H1 (cell line): ENCODE data around the gene IZUMO4. TPM values are rescaled to one million over a fixed set of nuclear protein-coding genes. Genes with fewer than 3 reads are reported as not detected.

ENCODE experiments used
- CTCF ChIA-PET: fragments of 300-600 bp; sonication (Branson Sonifier 250); formaldehyde crosslinking; loops from one replicate; lab custom pipeline; 2021; ENCODE audit not compliant: partially characterized antibody; lab: Charles Lee
- POLR2A ChIA-PET: fragments of 300-600 bp; sonication (Branson Sonifier 250); formaldehyde crosslinking; loops from one replicate; lab custom pipeline; 2021; ENCODE audit warnings: inconsistent platforms; ENCODE audit not compliant: partially characterized antibody; lab: Charles Lee
- DNase-seq, 2 experiments: peaks; one replicate each; pipeline versions ENCODE4 v3.0.0 to v3.0.0-alpha.2; 2010 to 2022; ENCODE audit warnings: low spot score in 2 of 2, low read depth in 1 of 2, mixed read lengths in 1 of 2
- FAIRE-seq: peaks from 2 replicates; lab custom pipeline; 2011; peaks lifted over from hg19 to GRCh38; lab: Jason Lieb, UNC
- H2AFZ ChIP-seq: 2 replicates; pipeline ENCODE4 v1.8.1; 2012; ENCODE audit warnings: low read length, inconsistent platforms
- H2AK5ac ChIP-seq: 2 replicates; pipeline ENCODE4 v1.6.1; 2013; ENCODE audit warnings: low read depth, low read length
- H2BK120ac ChIP-seq: replicated peaks from 2 replicates; pipeline ENCODE3; 2013; ENCODE audit warnings: low read depth, low read length, inconsistent platforms
- H2BK12ac ChIP-seq: 2 replicates; pipeline ENCODE4 v1.6.1; 2013; ENCODE audit warnings: low read depth, low read length
- H2BK15ac ChIP-seq: 2 replicates; pipeline ENCODE4 v1.6.1; 2013; ENCODE audit warnings: low read length
- H2BK20ac ChIP-seq: 2 replicates; pipeline ENCODE4 v1.6.1; 2013; ENCODE audit warnings: low read length
- H2BK5ac ChIP-seq: 2 replicates; pipeline ENCODE4 v1.6.1; 2013; ENCODE audit warnings: low read depth, low read length
- H3K14ac ChIP-seq: 2 replicates; pipeline ENCODE4 v1.6.1; 2013; ENCODE audit warnings: inconsistent platforms; ENCODE audit not compliant: insufficient read length
- H3K18ac ChIP-seq: 2 replicates; pipeline ENCODE4 v1.6.1; 2013; ENCODE audit warnings: low read length; ENCODE audit errors: extremely low read depth
- H3K23ac ChIP-seq: 2 replicates; pipeline ENCODE4 v1.6.1; 2013; ENCODE audit warnings: inconsistent platforms; ENCODE audit not compliant: insufficient read length
- H3K23me2 ChIP-seq: 2 replicates; pipeline ENCODE4 v1.6.1; 2013; ENCODE audit warnings: low read depth, low read length
- H3K27ac ChIP-seq: 2 replicates; pipeline ENCODE4 v1.6.1; 2011; ENCODE audit warnings: low read depth, low read length, inconsistent platforms
- H3K27me3 ChIP-seq, 4 experiments: replicated peaks in 1 of 4; 1 replicate in 1 of 4; 2 replicates in 3 of 4; pipeline versions ENCODE4 v1.6.1 to v1.8.1; 2011 to 2013; ENCODE audit warnings: low read length in 3 of 4, mild to moderate bottlenecking in 3 of 4, inconsistent platforms in 2 of 4, mixed read lengths in 2 of 4, moderate library complexity in 1 of 4; ENCODE audit not compliant: control insufficient read depth in 3 of 4, insufficient read depth in 3 of 4; ENCODE audit errors: extremely low read depth in 1 of 4
- H3K36me3 ChIP-seq, 4 experiments: 2 replicates each; pipeline versions ENCODE4 v1.6.1 to v1.8.1; 2011 to 2013; ENCODE audit warnings: mild to moderate bottlenecking in 4 of 4, low read length in 3 of 4, moderate library complexity in 2 of 4, control low read depth in 1 of 4, inconsistent platforms in 1 of 4; ENCODE audit not compliant: insufficient read depth in 4 of 4, control insufficient read depth in 2 of 4
- H3K4ac ChIP-seq: replicated peaks from 2 replicates; pipeline ENCODE3; 2013; ENCODE audit warnings: low read length, low read depth, mixed read lengths, inconsistent platforms; ENCODE audit not compliant: insufficient read length
- H3K4me1 ChIP-seq, 4 experiments: replicated peaks in 1 of 4; 1 replicate in 1 of 4; 2 replicates in 3 of 4; pipeline versions ENCODE4 v1.6.1 to v1.8.1; 2011 to 2013; ENCODE audit warnings: low read length in 3 of 4, inconsistent platforms in 2 of 4, mixed read lengths in 1 of 4; ENCODE audit not compliant: insufficient read depth in 4 of 4, control insufficient read depth in 3 of 4
- H3K4me2 ChIP-seq, 2 experiments: 2 replicates each; pipeline versions ENCODE4 v1.6.1 to v1.8.1; 2011 to 2013; ENCODE audit warnings: low read depth in 2 of 2, low read length in 2 of 2, control low read depth in 1 of 2, inconsistent platforms in 1 of 2, mild to moderate bottlenecking in 1 of 2; ENCODE audit not compliant: insufficient read depth in 1 of 2
- H3K4me3 ChIP-seq, 4 experiments: fragments of 200-600, 300-600 bp in 1 of 4; sonication (generic), shearing (Covaris generic), sonication (Bioruptor Twin) in 1 of 4; 2 replicates each; pipeline versions ENCODE4 v1.5.1 to v1.8.1; 2011 to 2016; ENCODE audit warnings: low read length in 4 of 4, low read depth in 3 of 4, control low read depth in 2 of 4, inconsistent platforms in 2 of 4, mild to moderate bottlenecking in 2 of 4, mixed read lengths in 1 of 4, moderate library complexity in 1 of 4; ENCODE audit not compliant: insufficient read depth in 2 of 4; ENCODE audit errors: extremely low read depth in 1 of 4
- H3K56ac ChIP-seq: replicated peaks from 2 replicates; pipeline ENCODE3; 2013; ENCODE audit warnings: low read depth, mild to moderate bottlenecking, mixed read lengths, low read length, inconsistent platforms; ENCODE audit not compliant: insufficient read length
- H3K79me1 ChIP-seq: 2 replicates; pipeline ENCODE4 v1.6.1; 2013; ENCODE audit warnings: low read depth, low read length, control low read depth
- H3K79me2 ChIP-seq, 2 experiments: 2 replicates each; pipeline versions ENCODE4 v1.6.1 to v1.8.1; 2012 to 2013; ENCODE audit warnings: low read length in 2 of 2, mild to moderate bottlenecking in 2 of 2, inconsistent platforms in 1 of 2; ENCODE audit not compliant: insufficient read depth in 2 of 2, control insufficient read depth in 1 of 2
- H3K9ac ChIP-seq, 4 experiments: replicated peaks in 1 of 4; 1 replicate in 1 of 4; 2 replicates in 3 of 4; pipeline versions ENCODE4 v1.6.1 to v1.8.1; 2011 to 2013; ENCODE audit warnings: low read depth in 3 of 4, low read length in 3 of 4, control low read depth in 2 of 4, mild to moderate bottlenecking in 2 of 4, moderate library complexity in 2 of 4, inconsistent platforms in 1 of 4; ENCODE audit errors: extremely low read depth in 1 of 4
- H3K9me3 ChIP-seq, 2 experiments: 2 replicates each; pipeline versions ENCODE4 v1.6.1 to v1.8.1; 2012 to 2013; ENCODE audit warnings: mild to moderate bottlenecking in 2 of 2, moderate library complexity in 2 of 2, control low read depth in 1 of 2, inconsistent platforms in 1 of 2, low read depth in 1 of 2, low read length in 1 of 2, mixed read lengths in 1 of 2; ENCODE audit not compliant: insufficient read depth in 2 of 2
- H4K20me1 ChIP-seq, 2 experiments: replicated peaks in 1 of 2; 2 replicates each; pipeline versions ENCODE3 to v1.8.1; 2011 to 2013; ENCODE audit warnings: inconsistent platforms in 2 of 2, low read length in 2 of 2, mild to moderate bottlenecking in 1 of 2; ENCODE audit not compliant: insufficient read depth in 2 of 2, control insufficient read depth in 1 of 2
- H4K5ac ChIP-seq: 2 replicates; pipeline ENCODE4 v1.6.1; 2013; ENCODE audit warnings: low read length, low read depth, mixed read lengths, inconsistent platforms; ENCODE audit not compliant: insufficient read length
- H4K8ac ChIP-seq: 2 replicates; pipeline ENCODE4 v1.8.0; 2013; ENCODE audit warnings: mild to moderate bottlenecking, moderate library complexity, low read length, inconsistent platforms; ENCODE audit not compliant: insufficient read depth; ENCODE audit errors: extremely low read depth
- H4K91ac ChIP-seq: replicated peaks from 2 replicates; pipeline ENCODE3; 2013; ENCODE audit warnings: low read length, mixed read lengths, inconsistent platforms; ENCODE audit not compliant: insufficient read length
- RXRA ChIP-seq: IDR thresholded peaks from 2 replicates; pipeline ENCODE4 v1.6.1; 2011; ENCODE audit warnings: low read depth, mild to moderate bottlenecking, low read length, moderate library complexity; ENCODE audit not compliant: insufficient read depth
- SAP30 ChIP-seq: fragments of 300-600 bp; sonication (generic); IDR thresholded peaks from 2 replicates; pipeline ENCODE4 v1.7.1; 2012; ENCODE audit warnings: low read length, moderate library complexity, mild to moderate bottlenecking, inconsistent platforms; ENCODE audit not compliant: insufficient read depth, insufficient replicate concordance
- SIRT6 ChIP-seq: IDR thresholded peaks from one replicate; pipeline ENCODE4 v1.7.1; 2012; ENCODE audit warnings: low read length, inconsistent platforms
- TCF12 ChIP-seq: IDR thresholded peaks from 2 replicates; pipeline ENCODE4 v1.6.1; 2011; ENCODE audit warnings: low read depth, mild to moderate bottlenecking, low read length
- YY1 ChIP-seq: IDR thresholded peaks from 2 replicates; pipeline ENCODE4 v1.6.1; 2011; ENCODE audit warnings: low read depth, mild to moderate bottlenecking, low read length
- WGBS, 2 experiments: shearing (Covaris generic) in 1 of 2; methylation state at CpG; one replicate each; pipeline versions ENCODE4 v1.1.6 to v1.1.7; 2013 to 2015; ENCODE audit warnings: low lambda C conversion rate in 2 of 2, mixed read lengths in 2 of 2, inconsistent platforms in 1 of 2, low coverage in 1 of 2, missing lambda C conversion rate in 1 of 2; ENCODE audit not compliant: insufficient replicate concordance in 2 of 2, insufficient coverage in 1 of 2, insufficient read length in 1 of 2; ENCODE audit errors: extremely low coverage in 1 of 2, missing lambda C conversion rate in 1 of 2; 5-methylcytosine and 5-hydroxymethylcytosine counted together
- polyA plus RNA-seq, 7 experiments: library from polyadenylated mRNA; depleted of rRNA in 3 of 7; stranded (reverse) in 5 of 7; unstranded in 2 of 7; fragments of >200 nt in 5 of 7; fragments of 200-250 nt in 2 of 7; gene quantifications; 1 replicate in 5 of 7; 2 replicates in 1 of 7; 4 replicates in 1 of 7; pipeline versions ENCODE4 v1.2.1 to v1.2.3, GENCODE V29; 2011 to 2013; ENCODE audit warnings: missing spikeins in 2 of 7, mixed read lengths in 2 of 7
- total RNA-seq: library from RNA; stranded (reverse); fragmentation: NEBNext Ultra II Directional; extraction: Animal tissue kit (Norgen Biotek cat#: 25700); gene quantifications from 2 replicates; pipeline ENCODE4 v1.2.1, GENCODE V29; 2021

IZUMO4 gene
- total and polyA plus RNA-seq, 2 of the 8 experiments (the other 6 are each of a cell fraction or from before 2014, with no cell fraction given), result 1.8 to 1.9 TPM

DNA sequence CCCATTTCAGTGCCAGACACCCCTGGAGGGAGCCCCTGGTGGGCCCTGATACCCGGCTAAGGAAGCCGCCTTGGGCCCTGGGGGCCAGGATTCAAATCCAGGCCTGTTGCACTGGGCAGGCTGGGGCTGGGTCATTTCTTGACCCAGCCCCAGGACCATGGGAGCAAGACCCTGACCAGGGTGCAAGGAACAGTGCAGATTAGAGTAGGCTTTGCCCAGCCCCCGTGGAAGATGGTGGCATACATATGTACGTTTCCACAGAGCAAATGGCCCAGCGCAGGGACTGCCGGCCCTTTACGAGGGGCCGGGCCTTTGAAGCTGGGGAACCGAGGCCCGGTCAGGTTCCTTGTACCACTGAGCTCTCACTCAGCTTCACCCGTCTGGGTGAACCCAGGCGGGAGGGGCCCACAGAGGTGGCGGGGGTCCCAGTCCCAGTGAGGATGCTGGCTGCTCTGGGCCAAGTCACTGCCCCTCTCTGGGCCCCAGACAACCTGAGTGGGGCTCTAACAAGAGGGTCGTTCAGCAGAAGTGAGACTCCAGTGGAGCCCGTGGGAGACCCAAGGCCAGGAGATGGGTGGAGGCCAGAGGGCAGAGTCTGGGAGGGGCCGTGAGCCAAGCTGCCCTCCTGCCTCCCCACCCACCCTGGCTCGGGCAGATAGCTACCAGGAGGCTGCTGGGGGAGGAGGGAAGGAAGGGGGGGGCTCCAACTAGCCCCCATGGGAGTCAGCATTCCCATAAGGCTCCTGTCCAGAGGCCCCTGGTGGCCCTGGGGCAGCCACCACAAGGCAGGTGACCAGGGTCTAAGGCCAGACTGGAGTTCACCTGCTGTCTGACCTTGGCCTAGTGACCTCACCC is 48.4 kb upstream of the IZUMO4 start:
- Histone ChIP-seq H4K8ac (no peak overlapping the region; the same call in 1 of the 2 replicates), H3K9ac (no peak overlapping the region), H3K4me1 (peaks cover 0 to 13% (median 8%) of the 10 kb centered on the region in 4 experiments; a peak in 5 of 7 replicates), H3K18ac (no peak overlapping the region), H2BK12ac (no peak overlapping the region), H4K91ac (no peak overlapping the region), H3K79me1 (peaks cover 23% of the 10 kb centered on the region), H2BK120ac (no peak overlapping the region), H3K56ac (no peak overlapping the region), H4K20me1 (peaks cover 21 to 48% of the 10 kb centered on the region in 2 experiments), H2AFZ (no peak overlapping the region), H2AK5ac (no peak overlapping the region), H3K79me2 (peaks cover 9 to 29% of the 10 kb centered on the region in 2 experiments; a peak in 2 of 4 replicates), H3K36me3 (peaks cover 0 to 8% (median 2%) of the 10 kb centered on the region in 4 experiments; a peak in 5 of 8 replicates), H2BK15ac (no peak overlapping the region), H3K27ac (no peak overlapping the region; the same call in 1 of the 2 replicates), H2BK20ac (no peak overlapping the region), H3K23ac (no peak overlapping the region), H3K4ac (no peak overlapping the region), H2BK5ac (peak overlapping the region; percentile 35; the same call in 1 of the 2 replicates), H3K9me3 (no peaks in the 10 kb centered on the region), H3K14ac (no peak overlapping the region), H3K23me2 (peaks cover 4% of the 10 kb centered on the region; the same call in 1 of the 2 replicates), H3K27me3 (no peaks in the 10 kb centered on the region), H3K4me2 (no peak overlapping the region; a peak in 1 of 4 replicates), H3K4me3 (no peak overlapping the region)
- ChIA-PET POLR2A (interaction anchor here (0.8 to 22.2 kb wide), 9 partner anchors 12 to 367 kb away, joined by 3 to 524 read pairs (median 4); no protein-coding TSS in a partner anchor), CTCF (interaction anchor here (0.6 to 1.6 kb wide), 5 partner anchors 13 to 224 kb away, joined by 3 to 4 read pairs (median 3); no protein-coding TSS in a partner anchor)
- no peak for DNase-seq
- FAIRE-seq, result no peak
- 92% methylated on average over 15 of the region's 17 CpGs; no CpG with 5 or more reads in 1 of the 2 experiments for WGBS, 2 experiments
- TF ChIP-seq TCF12 (no peak), YY1 (no peak), SIRT6 (no peak), RXRA (no peak), SAP30 (no peak)
- TF ChIP-seq, all 59 proteins: peak for 0
- no peak overlapping the region for H4K5ac ChIP-seq
